ENCODE data around the gene VTCN1.

- TF ChIP-seq CTCF (IDR thresholded peaks at IDR 0.05) (no peak), POLR2A (IDR thresholded peaks at IDR 0.05) (no peak)
Measured at GRCh38 chr1:117250061-117250606, 39.4 kb upstream of the VTCN1 start.
